HUES64 (cell line): ENCODE data around the gene PLA2G5.
"Not testable (repeated sequence)": the region's sequence is repeated elsewhere in the genome, so short reads cannot be mapped to it uniquely, and the experiment has no call there.

ENCODE experiments used
- H3K27ac ChIP-seq: 2 replicates; pipeline ENCODE4 v1.7.0; 2013; ENCODE audit warnings: low read depth, low read length, inconsistent platforms
- H3K27me3 ChIP-seq: 2 replicates; pipeline ENCODE4 v1.6.1; 2013; ENCODE audit warnings: mild to moderate bottlenecking, low read length; ENCODE audit not compliant: insufficient read depth
- H3K36me3 ChIP-seq: 2 replicates; pipeline ENCODE4 v1.6.1; 2013; ENCODE audit warnings: mild to moderate bottlenecking, low read length; ENCODE audit not compliant: insufficient read depth
- H3K4me1 ChIP-seq: 2 replicates; pipeline ENCODE4 v1.6.1; 2013; ENCODE audit warnings: mild to moderate bottlenecking, low read length, moderate library complexity; ENCODE audit not compliant: insufficient read depth
- H3K4me3 ChIP-seq: 2 replicates; pipeline ENCODE4 v1.5.1; 2013; ENCODE audit warnings: mild to moderate bottlenecking, low read length, moderate library complexity
- H3K9ac ChIP-seq: 2 replicates; pipeline ENCODE4 v1.6.1; 2013; ENCODE audit warnings: mild to moderate bottlenecking, low read depth, low read length
- H3K9me3 ChIP-seq: 2 replicates; pipeline ENCODE4 v1.6.1; 2013; ENCODE audit warnings: low read depth, low read length; ENCODE audit not compliant: insufficient read depth
- WGBS: fragments of 150-250, 120-280 bp; methylation state at CpG from one replicate; pipeline ENCODE4 v1.1.7; 2013; ENCODE audit warnings: missing lambda C conversion rate; 5-methylcytosine and 5-hydroxymethylcytosine counted together

PLA2G5 gene

GRCh38 chr1:20123722-20124455 is 53.9 kb downstream of the PLA2G5 start:
- no peaks in the 10 kb centered on the region for H3K27me3 ChIP-seq
- no peak overlapping the region for H3K9ac ChIP-seq
- H3K9me3 ChIP-seq: no peaks in the 10 kb centered on the region
- H3K36me3 ChIP-seq: no peaks in the 10 kb centered on the region
- H3K27ac ChIP-seq: no peak overlapping the region
- WGBS: 88% methylated on average over 8 of the region's 10 CpGs
- no peak overlapping the region for H3K4me3 ChIP-seq
- no peaks in the 10 kb centered on the region for H3K4me1 ChIP-seq

GRCh38 chr1:20124456-20125057 is 54.6 kb downstream of the PLA2G5 start:
- no peak overlapping the region for H3K9ac ChIP-seq
- no peaks in the 10 kb centered on the region for H3K4me1 ChIP-seq
- H3K4me3 ChIP-seq: no peak overlapping the region
- peaks cover 2% of the 10 kb centered on the region; the same call in 1 of the 2 replicates for H3K9me3 ChIP-seq
- no peaks in the 10 kb centered on the region for H3K27me3 ChIP-seq
- 97% methylated on average over 6 of the region's 7 CpGs for WGBS
- no peaks in the 10 kb centered on the region for H3K36me3 ChIP-seq
- no peak overlapping the region for H3K27ac ChIP-seq

GRCh38 chr1:20125100-20125499 is 55.1 kb downstream of the PLA2G5 start:
- H3K4me1 ChIP-seq: no peaks in the 10 kb centered on the region
- no peak overlapping the region for H3K27ac ChIP-seq
- no peaks in the 10 kb centered on the region for H3K36me3 ChIP-seq
- H3K9ac ChIP-seq: no peak overlapping the region
- 88% methylated on average over 10 of the region's 10 CpGs for WGBS
- H3K9me3 ChIP-seq: peaks cover 7% of the 10 kb centered on the region; the same call in 1 of the 2 replicates
- H3K27me3 ChIP-seq: no peaks in the 10 kb centered on the region
- H3K4me3 ChIP-seq: no peak overlapping the region

GRCh38 chr1:20126041-20126805 is 56.2 kb downstream of the PLA2G5 start:
- 87% methylated on average over 9 of the region's 9 CpGs for WGBS
- Histone ChIP-seq H3K9me3 (peaks cover 7% of the 10 kb centered on the region; the same call in 1 of the 2 replicates), H3K27me3 (no peaks in the 10 kb centered on the region), H3K4me1 (no peaks in the 10 kb centered on the region), H3K4me3 (no peak overlapping the region), H3K9ac (no peak overlapping the region), H3K27ac (no peak overlapping the region), H3K36me3 (no peaks in the 10 kb centered on the region)

GRCh38 chr1:20126806-20127440 is 56.9 kb downstream of the PLA2G5 start:
- no peak overlapping the region for H3K4me3 ChIP-seq
- no peaks in the 10 kb centered on the region for H3K4me1 ChIP-seq
- peaks cover 7% of the 10 kb centered on the region; the same call in 1 of the 2 replicates for H3K9me3 ChIP-seq
- H3K27me3 ChIP-seq: no peaks in the 10 kb centered on the region
- 93% methylated on average over 10 of the region's 10 CpGs for WGBS
- no peaks in the 10 kb centered on the region for H3K36me3 ChIP-seq
- no peak overlapping the region for H3K27ac ChIP-seq
- no peak overlapping the region for H3K9ac ChIP-seq

- H3K27ac ChIP-seq, H3K4me1 ChIP-seq: not testable (repeated sequence)
- WGBS: 89% methylated on average over 3 of the region's 3 CpGs
These were observed 60.5 kb downstream of the PLA2G5 start for GRCh38 chr1:20130518-20130917.

GRCh38 chr1:20134995-20135394 is 65.0 kb downstream of the PLA2G5 start:
- H3K27ac ChIP-seq: no peak overlapping the region
- H3K36me3 ChIP-seq: no peaks in the 10 kb centered on the region
- H3K9ac ChIP-seq: no peak overlapping the region
- no peak overlapping the region for H3K4me3 ChIP-seq
- H3K4me1 ChIP-seq: no peaks in the 10 kb centered on the region
- 86% methylated on average over 2 of the region's 3 CpGs for WGBS
- 0 out of 2 replicates have a peak, but pooled peaks cover 1% of the 10 kb centered on the region for H3K9me3 ChIP-seq
- H3K27me3 ChIP-seq: no peaks in the 10 kb centered on the region

More at GRCh38 chr1:20130518-20130917, 60.5 kb downstream of the PLA2G5 start:
- not testable (repeated sequence) for H3K4me3 ChIP-seq, H3K9me3 ChIP-seq, H3K36me3 ChIP-seq, H3K9ac ChIP-seq, H3K27me3 ChIP-seq

- Histone ChIP-seq H3K27ac (no peak overlapping the region), H3K36me3 (no peaks in the 10 kb centered on the region), H3K9me3 (no peaks in the 10 kb centered on the region), H3K9ac (no peak overlapping the region), H3K4me1 (no peaks in the 10 kb centered on the region), H3K4me3 (no peak overlapping the region), H3K27me3 (no peaks in the 10 kb centered on the region)
- 94% methylated on average over 3 of the region's 3 CpGs for WGBS
These were observed 66.3 kb downstream of the PLA2G5 start for GRCh38 chr1:20136249-20136648.

- Histone ChIP-seq H3K9ac (no peak overlapping the region), H3K27me3 (no peaks in the 10 kb centered on the region), H3K9me3 (no peaks in the 10 kb centered on the region), H3K4me3 (no peak overlapping the region), H3K4me1 (no peaks in the 10 kb centered on the region), H3K27ac (no peak overlapping the region), H3K36me3 (no peaks in the 10 kb centered on the region)
- WGBS: 95% methylated on average over 4 of the region's 4 CpGs
These were observed 67.1 kb downstream of the PLA2G5 start for GRCh38 chr1:20137055-20137454.

GRCh38 chr1:20137604-20138003 is 67.6 kb downstream of the PLA2G5 start:
- Histone ChIP-seq H3K9ac (no peak overlapping the region), H3K9me3 (no peaks in the 10 kb centered on the region), H3K4me3 (no peak overlapping the region), H3K27me3 (no peaks in the 10 kb centered on the region), H3K36me3 (no peaks in the 10 kb centered on the region), H3K27ac (no peak overlapping the region), H3K4me1 (no peaks in the 10 kb centered on the region)
- 91% methylated on average over 1 of the region's 1 CpG for WGBS

GRCh38 chr1:20138346-20138745 is 68.4 kb downstream of the PLA2G5 start:
- H3K36me3 ChIP-seq: no peaks in the 10 kb centered on the region
- H3K4me1 ChIP-seq: no peaks in the 10 kb centered on the region
- no peak overlapping the region for H3K4me3 ChIP-seq
- H3K27ac ChIP-seq: no peak overlapping the region
- H3K9me3 ChIP-seq: no peaks in the 10 kb centered on the region
- WGBS: 92% methylated on average over 6 of the region's 6 CpGs
- no peak overlapping the region for H3K9ac ChIP-seq
- H3K27me3 ChIP-seq: no peaks in the 10 kb centered on the region
